OCI-LY3 (cell line): Measurements from ENCODE around the gene LIMD2.

Experiments used
- H2AFZ ChIP-seq: fragments of 200-600, 300-600 bp; shearing (Covaris generic); 2 replicates; pipeline ENCODE4 v1.6.0; 2014; ENCODE audit warnings: antibody characterized with exemption, low read depth, low read length
- H3K27ac ChIP-seq: fragments of 200-600, 300-600 bp; sonication (generic); 2 replicates; pipeline ENCODE4 v1.5.1; 2014; ENCODE audit warnings: mild to moderate bottlenecking, low read length, moderate library complexity, mixed read lengths
- H3K27me3 ChIP-seq: fragments of 200-600, 300-600 bp; sonication (generic); 2 replicates; pipeline ENCODE4 v1.6.1; 2014; ENCODE audit warnings: low read depth, low read length, mixed read lengths
- H3K36me3 ChIP-seq: fragments of 200-600, 300-600 bp; sonication (generic); replicated peaks from 2 replicates; pipeline ENCODE3; 2014; ENCODE audit warnings: low read depth, low read length, mixed read lengths
- H3K4me1 ChIP-seq: fragments of 300-600, 200-600 bp; sonication (generic); 2 replicates; pipeline ENCODE4 v1.6.1; 2014; ENCODE audit warnings: low read length, mixed read lengths
- H3K4me2 ChIP-seq: fragments of 200-600, 300-600 bp; sonication (generic); 2 replicates; pipeline ENCODE4 v1.6.1; 2014; ENCODE audit warnings: low read length, mixed read lengths
- H3K4me3 ChIP-seq: fragments of 300-600, 200-600 bp; sonication (generic); 2 replicates; pipeline ENCODE4 v1.5.1; 2014; ENCODE audit warnings: antibody characterized with exemption, mild to moderate bottlenecking, low read length, moderate library complexity
- H3K79me2 ChIP-seq: fragments of 300-600, 200-600 bp; shearing (Covaris generic); 2 replicates; pipeline ENCODE4 v1.6.1; 2014; ENCODE audit warnings: mild to moderate bottlenecking, low read length, mixed read lengths
- H3K9ac ChIP-seq: fragments of 300-600, 200-600 bp; shearing (Covaris generic); 2 replicates; pipeline ENCODE4 v1.6.0; 2014; ENCODE audit warnings: mild to moderate bottlenecking, low read length, moderate library complexity
- H3K9me3 ChIP-seq: fragments of 200-600, 300-600 bp; shearing (Covaris generic); 2 replicates; pipeline ENCODE4 v1.6.1; 2014; ENCODE audit warnings: low read length, mixed read lengths; ENCODE audit not compliant: insufficient read depth
- H4K20me1 ChIP-seq: fragments of 200-600, 300-600 bp; sonication (generic); 2 replicates; pipeline ENCODE4 v1.6.1; 2016; ENCODE audit warnings: low read length, mixed read lengths; ENCODE audit not compliant: insufficient read depth
- CTCF ChIP-seq: fragments of 200-600, 300-600 bp; sonication (generic); IDR thresholded peaks from 2 replicates; pipeline ENCODE4 v1.5.1; 2014; ENCODE audit warnings: antibody characterized with exemption, low read length, low read depth
- EZH2phosphoT487 ChIP-seq: fragments of 200-600 bp; shearing (Covaris generic); IDR thresholded peaks from 2 replicates; pipeline ENCODE4 v1.6.1; 2018; ENCODE audit warnings: antibody characterized with exemption, mixed run types, low read depth

LIMD2 gene

GRCh38 chr17:63704259-63704576 is 4.3 kb upstream of the LIMD2 start:
- peaks cover 32% of the 10 kb centered on the region for H3K36me3 ChIP-seq
- H3K27ac ChIP-seq: no peak overlapping the region
- peaks cover 10% of the 10 kb centered on the region for H3K79me2 ChIP-seq
- TF ChIP-seq EZH2phosphoT487: no peak
- TF ChIP-seq CTCF: no peak
- H2AFZ ChIP-seq: no peak overlapping the region
- H3K4me1 ChIP-seq: peaks cover 20% of the 10 kb centered on the region
- no peaks in the 10 kb centered on the region for H3K27me3 ChIP-seq
- no peak overlapping the region for H3K4me2 ChIP-seq
- H3K9me3 ChIP-seq: peaks cover 8% of the 10 kb centered on the region; the same call in 1 of the 2 replicates
- no peak overlapping the region for H3K9ac ChIP-seq
- H3K4me3 ChIP-seq: no peak overlapping the region
- H4K20me1 ChIP-seq: no peaks in the 10 kb centered on the region

- Histone ChIP-seq H3K4me3 (no peak overlapping the region), H3K9me3 (peaks cover 8% of the 10 kb centered on the region; the same call in 1 of the 2 replicates), H3K4me1 (peaks cover 20% of the 10 kb centered on the region), H3K79me2 (peaks cover 15% of the 10 kb centered on the region), H3K4me2 (no peak overlapping the region), H2AFZ (no peak overlapping the region), H3K36me3 (peaks cover 31% of the 10 kb centered on the region), H3K27me3 (no peaks in the 10 kb centered on the region), H4K20me1 (no peaks in the 10 kb centered on the region), H3K27ac (no peak overlapping the region), H3K9ac (no peak overlapping the region)
- TF ChIP-seq CTCF (no peak), EZH2phosphoT487 (no peak)
Measured at GRCh38 chr17:63703556-63704258, 3.8 kb upstream of the LIMD2 start.

GRCh38 chr17:63703029-63703428 is 3.1 kb upstream of the LIMD2 start:
- peaks cover 35% of the 10 kb centered on the region for H3K36me3 ChIP-seq

GRCh38 chr17:63702721-63703015 is 2.7 kb upstream of the LIMD2 start:
- H3K9me3 ChIP-seq: peaks cover 8% of the 10 kb centered on the region; the same call in 1 of the 2 replicates
- H3K9ac ChIP-seq: no peak overlapping the region
- peaks cover under 1% of the 10 kb centered on the region; the same call in 1 of the 2 replicates for H4K20me1 ChIP-seq
- peaks cover 28% of the 10 kb centered on the region for H3K4me1 ChIP-seq
- H3K27me3 ChIP-seq: no peaks in the 10 kb centered on the region
- no peak overlapping the region; the same call in 1 of the 2 replicates for H3K4me2 ChIP-seq
- peak overlapping the region; percentile 64; the same call in 1 of the 2 replicates for H3K27ac ChIP-seq
- peaks cover 37% of the 10 kb centered on the region for H3K36me3 ChIP-seq
- H3K79me2 ChIP-seq: peaks cover 25% of the 10 kb centered on the region
- H3K4me3 ChIP-seq: no peak overlapping the region
- no peak for TF ChIP-seq CTCF
- no peak for TF ChIP-seq EZH2phosphoT487
- no peak overlapping the region for H2AFZ ChIP-seq

More at GRCh38 chr17:63703029-63703428, 3.1 kb upstream of the LIMD2 start:
- Histone ChIP-seq H3K79me2 (peaks cover 22% of the 10 kb centered on the region), H3K9me3 (peaks cover 8% of the 10 kb centered on the region; the same call in 1 of the 2 replicates), H4K20me1 (no peaks in the 10 kb centered on the region), H3K27ac (no peak overlapping the region), H2AFZ (no peak overlapping the region), H3K4me2 (no peak overlapping the region), H3K9ac (no peak overlapping the region), H3K27me3 (no peaks in the 10 kb centered on the region), H3K4me3 (no peak overlapping the region), H3K4me1 (peaks cover 25% of the 10 kb centered on the region)
- no peak for TF ChIP-seq CTCF
- no peak for TF ChIP-seq EZH2phosphoT487
